ENCODE measurements around the gene STK32C. TPM values are rescaled to one million over a fixed set of nuclear protein-coding genes. Genes with fewer than 3 reads are reported as not detected.

Gene STK32C
- total RNA-seq, 2 donors from 2014 or later = 7.2 to 21.5 TPM

DNA sequence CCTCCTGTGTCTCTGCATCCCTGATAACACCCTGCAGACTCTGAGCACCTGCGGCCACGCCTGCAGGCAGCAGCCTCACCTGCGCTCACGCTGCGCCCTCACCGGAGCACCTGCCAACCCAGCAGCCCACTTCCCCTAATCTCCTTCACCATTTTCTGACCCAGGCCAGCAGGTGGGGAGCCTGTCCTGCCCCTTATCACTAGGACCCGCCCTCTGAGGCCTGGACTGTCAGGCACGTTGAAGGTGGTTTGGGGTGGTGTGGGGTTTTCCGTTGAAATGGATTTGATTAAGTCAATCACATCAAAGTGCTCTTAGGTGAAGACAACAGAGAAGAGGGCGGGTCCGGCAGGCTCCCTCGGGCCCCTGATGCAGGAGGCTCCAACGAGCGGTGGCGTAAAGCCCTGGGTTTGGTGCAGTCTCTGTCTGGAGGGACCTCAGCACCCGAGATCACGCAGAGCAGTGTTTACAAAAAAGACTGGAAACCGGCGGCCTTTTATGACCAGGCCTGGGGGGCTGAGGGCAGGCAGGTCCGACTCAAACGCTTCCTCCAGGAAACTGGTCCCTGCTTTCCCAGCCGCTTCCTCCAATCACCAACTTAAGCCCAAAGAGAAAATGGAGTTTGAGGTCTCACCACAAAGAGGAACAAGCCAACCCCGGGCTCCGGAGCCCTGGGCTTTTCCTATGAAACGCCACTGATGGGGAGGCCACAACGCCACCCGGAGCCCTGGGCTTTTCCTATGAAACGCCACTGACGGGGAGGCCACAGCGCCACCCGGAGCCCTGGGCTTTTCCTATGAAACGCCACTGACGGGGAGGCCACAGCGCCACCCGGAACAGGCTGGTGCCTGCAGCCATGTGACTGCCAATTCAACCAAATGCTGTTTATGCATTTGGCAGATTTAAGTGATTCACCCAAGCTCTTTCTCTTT, 75.5 kb downstream of the STK32C start:
- TF ChIP-seq POLR2AphosphoS5 (IDR thresholded peaks at IDR 0.05) (no peak), POLR2A (IDR thresholded peaks at IDR 0.05) (no peak)
- TF ChIP-seq, protein P1, sequence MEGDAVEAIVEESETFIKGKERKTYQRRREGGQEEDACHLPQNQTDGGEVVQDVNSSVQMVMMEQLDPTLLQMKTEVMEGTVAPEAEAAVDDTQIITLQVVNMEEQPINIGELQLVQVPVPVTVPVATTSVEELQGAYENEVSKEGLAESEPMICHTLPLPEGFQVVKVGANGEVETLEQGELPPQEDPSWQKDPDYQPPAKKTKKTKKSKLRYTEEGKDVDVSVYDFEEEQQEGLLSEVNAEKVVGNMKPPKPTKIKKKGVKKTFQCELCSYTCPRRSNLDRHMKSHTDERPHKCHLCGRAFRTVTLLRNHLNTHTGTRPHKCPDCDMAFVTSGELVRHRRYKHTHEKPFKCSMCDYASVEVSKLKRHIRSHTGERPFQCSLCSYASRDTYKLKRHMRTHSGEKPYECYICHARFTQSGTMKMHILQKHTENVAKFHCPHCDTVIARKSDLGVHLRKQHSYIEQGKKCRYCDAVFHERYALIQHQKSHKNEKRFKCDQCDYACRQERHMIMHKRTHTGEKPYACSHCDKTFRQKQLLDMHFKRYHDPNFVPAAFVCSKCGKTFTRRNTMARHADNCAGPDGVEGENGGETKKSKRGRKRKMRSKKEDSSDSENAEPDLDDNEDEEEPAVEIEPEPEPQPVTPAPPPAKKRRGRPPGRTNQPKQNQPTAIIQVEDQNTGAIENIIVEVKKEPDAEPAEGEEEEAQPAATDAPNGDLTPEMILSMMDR (IDR thresholded peaks at IDR 0.05) = no peak
- intact Hi-C loops (cut with DNase I) = no loop called here
- Histone ChIP-seq H3K27me3 (replicated peaks; ENCODE audit: insufficient read depth) (no peaks in the 10 kb centered on the region), H3K27ac (no peak overlapping the region), H3K9me3 (no peaks in the 10 kb centered on the region), H3K36me3 (no peaks in the 10 kb centered on the region), H3K4me1 (replicated peaks) (no peaks in the 10 kb centered on the region), H3K4me3 (no peak overlapping the region)
- 77% methylated on average over 35 of the region's 35 CpGs for WGBS
- DNase-seq (ENCODE audit: low spot score) = no peak

DNA sequence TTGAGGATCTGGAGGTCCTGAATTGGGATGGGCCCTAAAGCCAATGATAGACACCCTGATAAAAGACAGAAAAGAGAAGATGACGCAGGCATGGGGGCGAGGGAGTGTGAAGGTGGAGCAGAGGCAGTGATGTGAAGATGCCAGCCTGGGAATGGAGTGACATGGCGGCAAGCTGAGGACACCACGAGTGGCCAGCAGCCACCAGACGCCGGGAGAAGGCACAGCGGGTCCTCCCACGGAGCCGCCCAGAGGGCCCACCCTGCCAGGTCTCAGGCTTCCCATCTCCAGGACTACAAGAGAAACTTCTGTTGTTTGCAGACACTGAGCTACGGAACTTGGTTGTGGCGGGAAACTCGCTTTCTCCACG, 76.1 kb downstream of the STK32C start:
- no peak for DNase-seq (ENCODE audit: low spot score)
- Histone ChIP-seq H3K27me3 (replicated peaks; ENCODE audit: insufficient read depth) (no peaks in the 10 kb centered on the region), H3K4me3 (no peak overlapping the region), H3K27ac (no peak overlapping the region), H3K9me3 (no peaks in the 10 kb centered on the region), H3K4me1 (replicated peaks) (no peaks in the 10 kb centered on the region), H3K36me3 (no peaks in the 10 kb centered on the region)
- TF ChIP-seq POLR2AphosphoS5 (IDR thresholded peaks at IDR 0.05) (no peak), POLR2A (IDR thresholded peaks at IDR 0.05) (no peak)
- TF ChIP-seq, protein P1 (IDR thresholded peaks at IDR 0.05) = no peak
- 93% methylated on average over 13 of the region's 13 CpGs for WGBS
- intact Hi-C loops (cut with DNase I) = no loop called here

DNA sequence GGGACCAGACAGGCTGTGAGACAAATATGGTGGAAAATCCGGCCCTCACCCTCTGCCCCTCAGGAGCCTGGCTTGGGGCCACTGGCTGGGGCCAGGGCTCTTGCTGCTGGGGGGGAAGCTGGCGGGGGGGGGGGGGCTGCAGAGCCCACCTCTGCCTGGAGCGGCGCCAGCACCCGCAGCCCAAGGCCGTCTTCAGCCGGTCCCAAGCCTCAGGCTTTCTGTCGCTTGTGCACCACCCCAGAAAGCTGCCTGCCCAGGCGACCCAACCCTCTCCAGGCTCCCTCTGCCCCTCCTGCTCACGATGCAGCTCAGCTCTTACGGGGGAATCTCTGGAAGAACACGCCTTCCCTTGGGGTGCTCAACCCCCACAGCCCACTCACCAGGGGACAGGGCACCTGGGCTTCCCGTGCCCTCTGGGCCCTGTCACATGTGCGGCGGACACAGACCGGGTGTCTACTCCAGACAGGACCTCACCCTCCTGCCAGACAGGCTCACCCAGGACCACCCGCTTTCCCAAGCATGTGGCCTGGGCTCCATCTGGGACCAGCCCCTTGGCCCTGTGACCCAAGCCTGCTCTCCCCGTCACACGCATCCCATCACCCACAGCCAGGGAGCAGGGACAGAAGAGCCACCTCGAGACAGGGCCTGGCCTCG, 77.1 kb downstream of the STK32C start:
- intact Hi-C loops (cut with DNase I) = no loop called here
- no peaks in the 10 kb centered on the region for H3K4me1 ChIP-seq (replicated peaks)
- WGBS = 83% methylated on average over 14 of the region's 21 CpGs
- H3K27me3 ChIP-seq (replicated peaks; ENCODE audit: insufficient read depth) = no peaks in the 10 kb centered on the region
- TF ChIP-seq POLR2AphosphoS5 (IDR thresholded peaks at IDR 0.05) (no peak), POLR2A (IDR thresholded peaks at IDR 0.05) (no peak)
- TF ChIP-seq, protein P1 (IDR thresholded peaks at IDR 0.05) = no peak
- no peaks in the 10 kb centered on the region for H3K36me3 ChIP-seq
- no peak for DNase-seq (ENCODE audit: low spot score)
- H3K27ac ChIP-seq = no peak overlapping the region
- no peak overlapping the region for H3K4me3 ChIP-seq
- H3K9me3 ChIP-seq = no peaks in the 10 kb centered on the region

- H3K27ac ChIP-seq = no peak overlapping the region
- H3K4me1 ChIP-seq (replicated peaks) = no peaks in the 10 kb centered on the region
- H3K27me3 ChIP-seq (replicated peaks; ENCODE audit: insufficient read depth) = no peaks in the 10 kb centered on the region
- WGBS = 55% methylated on average over 30 of the region's 36 CpGs
- peak overlapping the region in 1 of 2 donors; percentile 3 for H3K4me3 ChIP-seq
- intact Hi-C loops (cut with DNase I) = no loop called here
- H3K9me3 ChIP-seq = no peaks in the 10 kb centered on the region
- H3K36me3 ChIP-seq = no peaks in the 10 kb centered on the region
- DNase-seq (ENCODE audit: low spot score) = no peak
- TF ChIP-seq, protein P1 (IDR thresholded peaks at IDR 0.05) = no peak
- no peak for TF ChIP-seq POLR2A (IDR thresholded peaks at IDR 0.05)
Measured at GRCh38 chr10:132229834-132230556, 77.8 kb downstream of the STK32C start.

Measured in prostate gland (tissue), 2 donors.